DMS114 treated with DMSO at 0.1 percent for 48 hours (cell line): ENCODE measurements around the gene GBX1.

Source experiments
- DNase-seq: peaks from one replicate; lab custom pipeline; 2025; ENCODE audit not compliant: unreplicated experiment; lab: John Stamatoyannopoulos, UW

Gene GBX1

GRCh38 chr7:151174246-151175046, 7.0 kb upstream of the GBX1 start:
- DNase-seq, result no peak

DNA sequence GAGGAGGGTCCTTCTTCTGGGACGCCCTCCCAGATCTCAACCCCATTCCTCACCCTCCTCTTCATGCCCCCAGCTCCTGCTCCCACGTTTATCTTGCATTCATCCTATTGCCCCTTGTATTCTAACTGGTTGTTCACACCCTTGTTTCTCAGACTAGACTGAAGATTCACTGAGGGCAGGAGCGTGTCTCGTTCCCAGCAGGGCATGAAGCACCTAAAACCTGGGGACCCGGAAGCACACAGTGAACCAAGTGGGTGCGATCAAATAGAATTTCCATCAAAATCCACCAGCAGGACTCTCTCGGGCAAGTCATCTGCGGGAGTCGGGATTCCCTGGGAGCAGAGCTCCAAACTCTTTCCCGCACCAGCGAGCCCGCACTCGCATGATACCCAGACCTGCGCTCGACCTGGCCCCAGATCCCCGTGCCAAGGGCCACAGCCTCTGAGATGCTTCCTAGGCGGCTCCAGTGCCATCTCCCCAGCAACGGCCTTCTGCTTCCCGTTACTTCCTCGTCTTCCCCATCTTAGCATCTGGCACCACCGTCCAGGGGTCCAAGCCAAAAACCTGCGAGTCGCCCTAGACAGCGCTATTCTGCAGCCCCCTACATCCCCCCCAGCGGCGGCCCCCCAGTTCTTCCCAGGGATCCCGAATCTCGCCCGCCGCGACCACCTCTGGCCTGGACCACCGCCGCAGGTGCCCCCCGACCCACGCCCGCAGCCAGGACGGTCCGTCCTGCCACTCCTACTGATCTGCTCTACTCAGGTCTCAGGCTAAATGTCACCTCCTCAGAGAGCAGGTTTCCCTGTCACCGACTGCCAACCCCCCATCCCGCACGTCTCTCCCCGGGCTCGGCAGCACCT, 6.1 kb upstream of the GBX1 start:
- no peak for DNase-seq

DNA sequence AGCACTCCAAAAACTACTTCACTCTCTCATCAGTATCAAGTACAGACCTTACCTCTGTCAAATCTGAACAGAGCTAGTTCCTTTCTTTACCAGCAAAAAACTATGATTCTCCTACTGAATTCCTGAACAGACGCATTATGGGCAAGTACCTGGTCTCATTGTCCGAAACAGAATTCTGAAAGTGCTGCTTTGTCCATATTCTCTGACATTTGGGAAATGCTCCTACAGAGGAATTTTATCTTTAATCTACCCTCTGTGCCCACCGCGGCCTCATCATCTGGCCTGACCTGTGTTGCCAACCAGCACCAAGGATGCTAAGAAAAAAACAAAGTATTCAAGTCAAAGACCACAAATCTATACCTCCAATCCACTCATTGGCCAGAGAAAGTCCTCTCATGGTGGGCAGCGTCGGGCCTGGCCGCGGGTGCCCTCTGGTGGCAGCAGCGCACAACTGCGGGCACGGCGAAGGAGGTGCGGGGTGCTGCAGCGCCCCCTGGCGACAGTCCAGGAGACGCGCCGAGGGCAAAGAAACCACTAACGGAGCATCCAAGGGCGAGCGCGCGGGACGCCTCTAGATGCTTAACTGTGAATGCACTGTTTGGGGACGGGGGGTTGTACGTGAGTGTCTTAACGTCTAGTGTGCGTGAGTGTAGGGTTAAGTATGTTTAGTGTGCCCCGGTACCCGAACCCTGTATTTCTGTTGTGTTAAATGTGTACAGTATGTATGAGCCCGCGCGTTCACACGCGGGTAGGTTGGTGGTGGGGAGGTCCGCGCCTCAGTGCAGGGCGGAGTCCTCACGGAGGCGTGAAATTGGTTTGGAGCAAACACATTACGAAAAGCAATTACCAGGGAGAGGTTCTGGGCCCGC, 5.0 kb upstream of the GBX1 start:
- peak; percentile 59 for DNase-seq

GRCh38 chr7:151168787-151169162, 1.3 kb upstream of the GBX1 start:
- no peak for DNase-seq

GRCh38 chr7:151168003-151168786, 701 bp upstream of the GBX1 start:
- DNase-seq, result peak; percentile 9

DNA sequence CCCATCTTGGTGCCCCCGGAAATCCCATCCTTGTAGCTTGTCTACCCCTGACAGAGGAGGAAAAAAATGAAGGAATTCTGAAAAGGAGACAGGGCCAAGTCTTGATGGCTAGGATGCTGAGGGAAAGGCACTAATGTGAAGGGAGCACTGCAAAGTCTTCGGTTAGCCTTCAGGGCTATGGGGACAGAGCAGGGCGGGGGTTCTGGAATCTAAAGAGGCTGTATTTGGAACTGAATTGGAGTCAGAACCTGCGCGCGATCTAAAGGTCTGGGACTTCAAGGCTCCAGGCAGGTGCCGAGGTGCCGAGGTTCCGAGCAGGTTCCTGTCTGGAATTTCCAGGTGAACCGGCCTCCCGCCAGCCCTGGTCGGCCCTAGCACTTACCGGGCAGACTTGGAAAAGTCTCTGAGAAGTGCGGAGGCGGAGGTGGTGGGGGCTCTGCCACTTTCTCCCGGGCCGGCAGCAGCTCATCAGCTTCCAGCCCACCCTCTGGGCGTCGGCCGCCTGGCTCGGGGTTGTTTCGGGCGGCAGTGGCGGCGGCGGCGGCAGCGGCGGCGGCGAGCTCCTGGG, 781 bp downstream of the GBX1 start:
- DNase-seq, result no peak

GRCh38 chr7:151161757-151162156, 5.7 kb downstream of the GBX1 start:
- DNase-seq, result no peak

DNA sequence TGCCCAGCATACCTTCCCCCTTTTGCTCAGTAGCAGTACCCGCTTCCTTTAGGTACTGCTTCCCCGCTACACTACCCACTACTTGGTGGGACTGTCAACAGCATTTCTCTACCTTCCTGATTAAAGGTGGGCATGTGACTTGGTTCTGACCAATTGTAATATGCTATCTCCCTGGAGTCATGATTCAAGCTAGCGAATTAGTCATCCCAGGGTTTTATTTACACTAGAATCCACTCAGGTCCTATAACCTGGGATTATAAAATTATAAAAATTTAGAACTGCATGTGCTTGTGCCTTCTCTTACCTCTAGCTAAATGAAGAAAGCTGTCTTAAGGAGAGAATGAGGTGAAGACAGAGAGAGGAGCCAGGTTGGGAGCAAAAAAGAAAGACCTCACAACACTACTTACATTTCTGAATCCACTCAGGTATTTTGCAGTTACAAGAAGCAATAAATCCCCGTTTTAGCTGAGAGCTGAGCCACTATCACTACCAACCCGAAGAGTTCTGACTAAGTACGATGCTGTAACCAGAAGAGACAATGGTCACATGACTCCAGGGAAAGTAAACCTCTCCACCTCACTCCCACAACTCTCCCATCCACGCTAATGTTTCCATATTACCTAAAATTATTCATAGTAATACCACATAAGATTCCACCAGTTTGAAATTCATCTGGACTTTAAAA, 9.7 kb downstream of the GBX1 start:
- no peak for DNase-seq

GRCh38 chr7:151152643-151153513, 14.6 kb downstream of the GBX1 start:
- DNase-seq, result no peak

DNA sequence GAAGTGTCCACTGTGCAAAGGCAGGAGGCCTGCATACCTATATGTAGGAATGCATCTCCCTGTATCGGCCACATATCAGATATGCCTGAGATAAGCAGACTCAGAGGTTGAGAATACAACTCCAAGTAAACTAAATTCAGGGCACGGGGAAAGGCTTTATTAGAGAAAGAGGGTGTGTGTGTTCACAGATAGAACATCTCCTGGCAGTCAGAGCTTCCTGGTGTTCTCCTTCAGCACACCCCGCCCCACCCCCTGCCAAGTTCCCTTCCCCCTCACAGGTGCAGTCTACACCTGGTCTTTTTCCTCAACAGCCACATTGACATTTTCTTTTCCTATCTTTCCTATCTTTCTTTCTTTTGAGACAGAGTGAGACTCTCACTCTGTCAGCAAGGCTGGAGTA, 17.1 kb downstream of the GBX1 start:
- DNase-seq, result no peak

- no peak for DNase-seq
Measured at GRCh38 chr7:151148319-151149259, 18.9 kb downstream of the GBX1 start.

DNA sequence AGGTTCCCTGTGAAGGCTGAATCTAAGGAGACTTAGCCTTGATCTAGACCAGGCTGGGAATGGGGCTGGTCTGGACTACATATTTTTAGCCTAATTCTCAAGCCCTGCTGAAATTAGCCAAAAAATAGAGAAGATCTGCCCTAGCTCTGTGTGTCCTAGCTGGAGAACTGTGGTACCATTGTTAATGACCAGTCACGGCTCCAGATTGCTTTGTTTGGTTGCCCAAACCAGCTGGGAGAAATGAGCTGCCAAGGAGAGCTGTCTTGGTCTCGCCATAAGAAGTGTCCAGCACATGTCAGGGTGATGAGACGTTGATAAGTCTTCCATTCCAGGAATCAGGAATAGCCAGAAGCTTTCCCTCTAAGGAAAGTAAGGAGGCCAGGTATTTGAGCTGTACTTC, 20.7 kb downstream of the GBX1 start:
- DNase-seq, result no peak

DNA sequence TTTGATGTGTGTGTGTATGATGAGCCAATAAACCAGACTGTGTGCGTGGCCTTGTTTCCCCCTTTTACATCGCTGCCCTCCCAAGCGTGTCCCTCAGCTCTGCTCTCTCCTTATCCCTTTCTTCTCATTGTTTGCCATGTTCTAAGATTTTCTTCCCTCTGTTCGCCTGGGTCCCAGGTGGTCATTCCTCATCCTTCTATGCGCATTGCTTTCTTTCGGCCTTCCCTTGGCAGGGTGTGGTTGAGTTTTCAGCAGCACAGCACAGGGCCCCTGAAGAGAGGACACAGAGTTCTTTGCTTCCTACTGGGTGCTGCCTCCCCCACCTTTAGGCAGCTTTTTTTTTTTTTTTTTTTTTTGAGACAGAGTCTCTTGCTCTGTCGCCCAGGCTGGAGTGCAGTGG, 23.1 kb downstream of the GBX1 start:
- DNase-seq, result no peak

- no peak for DNase-seq
Measured at GRCh38 chr7:151143261-151144015, 24.1 kb downstream of the GBX1 start.

GRCh38 chr7:151142686-151143040, 24.8 kb downstream of the GBX1 start:
- DNase-seq, result no peak

GRCh38 chr7:151141855-151142685, 25.4 kb downstream of the GBX1 start:
- DNase-seq, result no peak
